ENCODE measurements around the gene DHX32.

Gene DHX32

GRCh38 chr10:125811251-125811650, 69.8 kb downstream of the DHX32 start:
- TF ChIP-seq CTCF (conservative IDR thresholded peaks at IDR 0.05; ENCODE audit: low read depth, low read length) = no peak

GRCh38 chr10:125808047-125808446, 73.0 kb downstream of the DHX32 start:
- H3K27ac ChIP-seq = no peak overlapping the region
- no peak overlapping the region for H3K9ac ChIP-seq
- H2AFZ ChIP-seq (ENCODE audit: low read depth) = no peak overlapping the region
- H3K4me2 ChIP-seq = no peak overlapping the region
- H3K27me3 ChIP-seq (ENCODE audit: insufficient read depth, low read depth) = no peaks in the 10 kb centered on the region
- no peaks in the 10 kb centered on the region for H4K20me1 ChIP-seq (ENCODE audit: insufficient read depth)
- H3K36me3 ChIP-seq (ENCODE audit: insufficient read depth) = no peaks in the 10 kb centered on the region
- H3K4me1 ChIP-seq (ENCODE audit: low read depth, poor library complexity, severe bottlenecking) = no peaks in the 10 kb centered on the region
- H3K4me3 ChIP-seq (IDR thresholded peaks at IDR 0.05; ENCODE audit: insufficient read depth, low read depth, low read length) = no peak overlapping the region
- no peak for TF ChIP-seq CTCF (conservative IDR thresholded peaks at IDR 0.05; ENCODE audit: low read depth, low read length)
- no peaks in the 10 kb centered on the region for H3K79me2 ChIP-seq (ENCODE audit: insufficient read depth, low read depth)

More at GRCh38 chr10:125811251-125811650, 69.8 kb downstream of the DHX32 start:
- H3K27ac ChIP-seq = no peak overlapping the region
- H3K4me1 ChIP-seq (ENCODE audit: low read depth, poor library complexity, severe bottlenecking) = no peaks in the 10 kb centered on the region
- H4K20me1 ChIP-seq (ENCODE audit: insufficient read depth) = no peaks in the 10 kb centered on the region
- no peak overlapping the region for H3K9ac ChIP-seq
- H3K27me3 ChIP-seq (ENCODE audit: insufficient read depth, low read depth) = no peaks in the 10 kb centered on the region
- no peak overlapping the region for H3K4me2 ChIP-seq
- no peak overlapping the region for H3K4me3 ChIP-seq (IDR thresholded peaks at IDR 0.05; ENCODE audit: insufficient read depth, low read depth, low read length)
- no peak overlapping the region for H2AFZ ChIP-seq (ENCODE audit: low read depth)
- no peaks in the 10 kb centered on the region for H3K36me3 ChIP-seq (ENCODE audit: insufficient read depth)
- no peaks in the 10 kb centered on the region for H3K79me2 ChIP-seq (ENCODE audit: insufficient read depth, low read depth)

GRCh38 chr10:125802739-125803138, 78.4 kb downstream of the DHX32 start:
- Histone ChIP-seq H3K79me2 (ENCODE audit: insufficient read depth, low read depth) (no peaks in the 10 kb centered on the region), H4K20me1 (ENCODE audit: insufficient read depth) (no peaks in the 10 kb centered on the region), H3K9ac (no peak overlapping the region), H3K36me3 (ENCODE audit: insufficient read depth) (no peaks in the 10 kb centered on the region), H3K4me2 (no peak overlapping the region), H3K4me3 (IDR thresholded peaks at IDR 0.05; ENCODE audit: insufficient read depth, low read depth, low read length) (no peak overlapping the region), H3K27me3 (ENCODE audit: insufficient read depth, low read depth) (no peaks in the 10 kb centered on the region), H3K4me1 (ENCODE audit: low read depth, poor library complexity, severe bottlenecking) (no peaks in the 10 kb centered on the region), H2AFZ (ENCODE audit: low read depth) (no peak overlapping the region), H3K27ac (no peak overlapping the region)
- no peak for TF ChIP-seq CTCF (conservative IDR thresholded peaks at IDR 0.05; ENCODE audit: low read depth, low read length)

- H3K27ac ChIP-seq = no peak overlapping the region
- TF ChIP-seq CTCF (conservative IDR thresholded peaks at IDR 0.05; ENCODE audit: low read depth, low read length) = no peak
- H3K4me3 ChIP-seq (IDR thresholded peaks at IDR 0.05; ENCODE audit: insufficient read depth, low read depth, low read length) = no peak overlapping the region
- H2AFZ ChIP-seq (ENCODE audit: low read depth) = no peak overlapping the region
- H3K79me2 ChIP-seq (ENCODE audit: insufficient read depth, low read depth) = no peaks in the 10 kb centered on the region
- no peaks in the 10 kb centered on the region for H3K27me3 ChIP-seq (ENCODE audit: insufficient read depth, low read depth)
- H3K36me3 ChIP-seq (ENCODE audit: insufficient read depth) = no peaks in the 10 kb centered on the region
- H3K4me1 ChIP-seq (ENCODE audit: low read depth, poor library complexity, severe bottlenecking) = no peaks in the 10 kb centered on the region
- H3K9ac ChIP-seq = no peak overlapping the region
- no peaks in the 10 kb centered on the region for H4K20me1 ChIP-seq (ENCODE audit: insufficient read depth)
- H3K4me2 ChIP-seq = no peak overlapping the region
These were observed 79.0 kb downstream of the DHX32 start for GRCh38 chr10:125802131-125802530.
